HCT116 (cell line): Measurements from ENCODE around the gene ZMYM1. TPM values are rescaled to one million over a fixed set of nuclear protein-coding genes. Genes with fewer than 3 reads are reported as not detected.

ENCODE experiments used
- ATAC-seq: fragments of 200-7000 bp; cut with Tn5 transposase; 2 replicates; pipeline ENCODE4 v1.9.1; 2020; ENCODE audit warnings: mild to moderate bottlenecking, moderate library complexity
- BruUV-seq: library from RNA; stranded (reverse); fragments of 400-500 nt; replicated peaks from 2 replicates; lab custom pipeline; 2021; lab: Mats Ljungman, UMichigan
- CTCF ChIA-PET: fragments of 300-600 bp; sonication (Branson Sonifier 250); formaldehyde crosslinking; loops from one replicate; lab custom pipeline; 2021; ENCODE audit warnings: antibody characterized with exemption; lab: Charles Lee
- POLR2A ChIA-PET: fragments of 300-600, 350-600 bp; sonication (Branson Sonifier 250); formaldehyde crosslinking; loops from one replicate; lab custom pipeline; 2021; ENCODE audit warnings: antibody characterized with exemption; lab: Charles Lee
- RAD21 ChIA-PET, 2 experiments: fragments of 300-600 bp; sonication (Branson Sonifier 250); formaldehyde crosslinking; loops; one replicate each; lab custom pipeline; 2023; ENCODE audit warnings: low total read pairs in 2 of 2; ENCODE audit not compliant: uncharacterized antibody in 2 of 2, unreplicated experiment in 2 of 2, low non-redundant PET in 1 of 2; lab: Charles Lee
- DNase-seq: peaks from one replicate; pipeline ENCODE4 v3.0.0-alpha.2; 2010; ENCODE audit warnings: low read depth, low spot score
- H2AFZ ChIP-seq: fragments of 200-600 bp; shearing (Covaris generic), sonication (generic); 2 replicates; pipeline ENCODE4 v1.6.1; 2017; ENCODE audit warnings: low read depth, mixed run types, mixed read lengths, antibody characterized with exemption, low read length; ENCODE audit not compliant: poor library complexity, severe bottlenecking
- H3K27ac ChIP-seq: 2 replicates; pipeline ENCODE4 v1.5.1; 2012; ENCODE audit warnings: low read depth, low read length
- H3K27me3 ChIP-seq: fragments of 200-600 bp; sonication (generic); 2 replicates; pipeline ENCODE4 v1.6.1; 2016; ENCODE audit warnings: mixed run types, low read length, mixed read lengths; ENCODE audit not compliant: insufficient read depth
- H3K36me3 ChIP-seq, 2 experiments: fragments of 200-500 bp in 1 of 2; fragments of 200-600 bp in 1 of 2; sonication (Bioruptor generic) in 1 of 2; sonication (generic) in 1 of 2; 2 replicates each; pipeline versions ENCODE4 v1.5.1 to v1.6.1; 2014 to 2016; ENCODE audit warnings: low read length in 2 of 2, inconsistent platforms in 1 of 2, mixed read lengths in 1 of 2, mixed run types in 1 of 2; ENCODE audit not compliant: insufficient read depth in 2 of 2, control insufficient read depth in 1 of 2
- H3K4me1 ChIP-seq, 2 experiments: fragments of 200-600 bp in 1 of 2; sonication (generic) in 1 of 2; 2 replicates each; pipeline versions ENCODE4 v1.5.1 to v1.6.1; 2012 to 2017; ENCODE audit warnings: low read length in 2 of 2, inconsistent platforms in 1 of 2, mild to moderate bottlenecking in 1 of 2, mixed read lengths in 1 of 2, mixed run types in 1 of 2, moderate library complexity in 1 of 2; ENCODE audit not compliant: insufficient read depth in 2 of 2, control insufficient read depth in 1 of 2
- H3K4me2 ChIP-seq: fragments of 200-600 bp; sonication (generic); 2 replicates; pipeline ENCODE4 v1.6.1; 2017; ENCODE audit warnings: mixed run types, low read length, mixed read lengths
- H3K4me3 ChIP-seq, 2 experiments: fragments of 200-600 bp in 1 of 2; sonication (generic) in 1 of 2; replicated peaks in 1 of 2; 2 replicates each; pipeline ENCODE4 v1.5.1; 2011 to 2016; ENCODE audit warnings: low read length in 2 of 2, control low read depth in 1 of 2, low read depth in 1 of 2, mild to moderate bottlenecking in 1 of 2, mixed read lengths in 1 of 2, mixed run types in 1 of 2
- H3K79me2 ChIP-seq: fragments of 200-600 bp; sonication (generic); 2 replicates; pipeline ENCODE4 v1.6.1; 2017; ENCODE audit warnings: mild to moderate bottlenecking, mixed run types, low read length, moderate library complexity, mixed read lengths; ENCODE audit not compliant: insufficient read depth
- H3K9ac ChIP-seq: fragments of 200-600 bp; sonication (generic); 2 replicates; pipeline ENCODE4 v1.6.1; 2016; ENCODE audit warnings: low read length, mixed read lengths
- H3K9me2 ChIP-seq: fragments of 200-600 bp; sonication (generic), shearing (Covaris generic); 2 replicates; pipeline ENCODE4 v1.6.1; 2017; ENCODE audit warnings: mixed run types, mild to moderate bottlenecking, moderate library complexity; ENCODE audit not compliant: insufficient read depth
- H3K9me3 ChIP-seq, 2 experiments: fragments of 200-500 bp in 1 of 2; fragments of 200-600 bp in 1 of 2; sonication (Bioruptor generic) in 1 of 2; sonication (generic) in 1 of 2; 2 replicates each; pipeline ENCODE4 v1.6.1; 2014 to 2017; ENCODE audit warnings: low read length in 2 of 2, mixed read lengths in 2 of 2, inconsistent platforms in 1 of 2, low read depth in 1 of 2, mild to moderate bottlenecking in 1 of 2, mixed run types in 1 of 2, moderate library complexity in 1 of 2; ENCODE audit not compliant: control insufficient read depth in 1 of 2, insufficient read depth in 1 of 2
- H4K20me1 ChIP-seq: fragments of 200-600 bp; sonication (generic), shearing (Covaris generic); 2 replicates; pipeline ENCODE4 v1.6.1; 2017; ENCODE audit warnings: mixed run types, mild to moderate bottlenecking, moderate library complexity; ENCODE audit not compliant: insufficient read depth
- CTCF ChIP-seq, 3 experiments: fragments of 200-600 bp in 1 of 3; sonication (generic) in 1 of 3; IDR thresholded peaks in 2 of 3; conservative IDR thresholded peaks in 1 of 3; 2 replicates each; pipeline ENCODE4 v1.5.1; 2012 to 2017; ENCODE audit warnings: low read depth in 2 of 3, low read length in 2 of 3, antibody characterized with exemption in 1 of 3, borderline replicate concordance in 1 of 3, control low read depth in 1 of 3, mild to moderate bottlenecking in 1 of 3, mixed read lengths in 1 of 3, mixed run types in 1 of 3, moderate library complexity in 1 of 3; ENCODE audit not compliant: insufficient read depth in 1 of 3
- EGR1 ChIP-seq: IDR thresholded peaks from 2 replicates; pipeline ENCODE4 v1.6.1; 2012; ENCODE audit warnings: low read depth
- ELF1 ChIP-seq: IDR thresholded peaks from 2 replicates; pipeline ENCODE4 v1.6.1; 2012; ENCODE audit warnings: low read depth, borderline replicate concordance
- EZH2phosphoT487 ChIP-seq: fragments of 200-600 bp; IDR thresholded peaks from 2 replicates; pipeline ENCODE4 v1.6.1; 2018; ENCODE audit warnings: antibody characterized with exemption, borderline replicate concordance
- FOSL1 ChIP-seq: IDR thresholded peaks from 2 replicates; pipeline ENCODE4 v1.6.1; 2012; ENCODE audit warnings: low read depth
- MAX ChIP-seq: IDR thresholded peaks from 2 replicates; pipeline ENCODE4 v1.6.1; 2012
- POLR2A ChIP-seq: IDR thresholded peaks from 2 replicates; pipeline ENCODE4 v1.7.0; 2011; ENCODE audit warnings: borderline replicate concordance; ENCODE audit not compliant: insufficient read depth, insufficient read length; ENCODE audit errors: extremely low read depth
- REST ChIP-seq: IDR thresholded peaks from 2 replicates; pipeline ENCODE4 v1.6.1; 2012; ENCODE audit warnings: low read depth
- SP1 ChIP-seq: IDR thresholded peaks from 2 replicates; pipeline ENCODE4 v1.6.1; 2012; ENCODE audit warnings: low read depth
- TCF7L2 ChIP-seq: IDR thresholded peaks from 2 replicates; pipeline ENCODE4 v1.7.0; 2011; ENCODE audit warnings: borderline replicate concordance, inconsistent platforms; ENCODE audit not compliant: insufficient read depth, insufficient read length; ENCODE audit errors: extremely low read depth
- ZFX ChIP-seq: fragments of 450-650 bp; IDR thresholded peaks from 2 replicates; pipeline ENCODE4 v1.6.1; 2017
- intact Hi-C: fragments of 100-400 bp; cut with micrococcal nuclease; formaldehyde crosslinking; loops from 2 replicates; pipeline ENCODE4 v1.10.0; 2022
- total RNA-seq: library from RNA; stranded (reverse); gene quantifications from one replicate; pipeline ENCODE4 v1.2.1, GENCODE V29; 2021; ENCODE audit not compliant: unreplicated experiment
- TF ChIP-seq, protein P1 (sequence below): IDR thresholded peaks from 2 replicates; pipeline ENCODE4 v1.6.1; 2011; ENCODE audit warnings: mild to moderate bottlenecking, low read length, moderate library complexity; ENCODE audit not compliant: insufficient replicate concordance; ENCODE audit errors: extremely low read depth

Gene ZMYM1
- total RNA-seq, 1 experiment from 2014 or later, result 37.6 TPM

- no peaks in the 10 kb centered on the region for H4K20me1 ChIP-seq
- H3K79me2 ChIP-seq, result peaks cover 29% of the 10 kb centered on the region
- no peak overlapping the region for H3K9ac ChIP-seq
- no peak overlapping the region for H3K27ac ChIP-seq
- no peaks in the 10 kb centered on the region for H3K9me2 ChIP-seq
- CTCF ChIA-PET, result no interaction called here
- DNase-seq, result no peak
- no peak overlapping the region for H3K4me3 ChIP-seq
- H2AFZ ChIP-seq, result no peak overlapping the region
- RAD21 ChIA-PET, result no interaction called here
- H3K9me3 ChIP-seq, result no peaks in the 10 kb centered on the region
- POLR2A ChIA-PET, result no interaction called here
- intact Hi-C loops, result no loop called here
- no peaks in the 10 kb centered on the region for H3K27me3 ChIP-seq
- no TSS peak for BruUV-seq
- no peaks in the 10 kb centered on the region for H3K4me1 ChIP-seq
- no peak for ATAC-seq
- H3K36me3 ChIP-seq, result peaks cover 21 to 50% of the 10 kb centered on the region in 2 experiments
- TF ChIP-seq CTCF (IDR thresholded peaks at IDR 0.05 in 2 of 3, conservative IDR thresholded peaks at IDR 0.05 in 1 of 3; ENCODE audit: borderline replicate concordance in 1 of 3, insufficient read depth in 1 of 3, low read depth in 2 of 3, low read length in 2 of 3) (no peak), EGR1 (no peak), POLR2A (no peak), ELF1 (no peak), TCF7L2 (no peak), FOSL1 (no peak), REST (no peak), EZH2phosphoT487 (no peak), SP1 (no peak), ZFX (no peak), MAX (no peak)
- TF ChIP-seq, protein P1, sequence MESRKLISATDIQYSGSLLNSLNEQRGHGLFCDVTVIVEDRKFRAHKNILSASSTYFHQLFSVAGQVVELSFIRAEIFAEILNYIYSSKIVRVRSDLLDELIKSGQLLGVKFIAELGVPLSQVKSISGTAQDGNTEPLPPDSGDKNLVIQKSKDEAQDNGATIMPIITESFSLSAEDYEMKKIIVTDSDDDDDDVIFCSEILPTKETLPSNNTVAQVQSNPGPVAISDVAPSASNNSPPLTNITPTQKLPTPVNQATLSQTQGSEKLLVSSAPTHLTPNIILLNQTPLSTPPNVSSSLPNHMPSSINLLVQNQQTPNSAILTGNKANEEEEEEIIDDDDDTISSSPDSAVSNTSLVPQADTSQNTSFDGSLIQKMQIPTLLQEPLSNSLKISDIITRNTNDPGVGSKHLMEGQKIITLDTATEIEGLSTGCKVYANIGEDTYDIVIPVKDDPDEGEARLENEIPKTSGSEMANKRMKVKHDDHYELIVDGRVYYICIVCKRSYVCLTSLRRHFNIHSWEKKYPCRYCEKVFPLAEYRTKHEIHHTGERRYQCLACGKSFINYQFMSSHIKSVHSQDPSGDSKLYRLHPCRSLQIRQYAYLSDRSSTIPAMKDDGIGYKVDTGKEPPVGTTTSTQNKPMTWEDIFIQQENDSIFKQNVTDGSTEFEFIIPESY, result no peak
- H3K4me2 ChIP-seq, result no peak overlapping the region
Measured at GRCh38 chr1:35097224-35097623, 18.0 kb downstream of the ZMYM1 start.
